SH-SY5Y (cell line): Measurements from ENCODE around the gene HADHA.

Experiments
- GATA2 ChIP-seq: IDR thresholded peaks from 2 replicates; pipeline ENCODE4 v1.6.1; 2011; ENCODE audit warnings: mild to moderate bottlenecking, low read depth, low read length
- GATA3 ChIP-seq: IDR thresholded peaks from 2 replicates; pipeline ENCODE4 v1.6.1; 2011; ENCODE audit warnings: low read depth, mild to moderate bottlenecking, low read length, moderate library complexity

DNA sequence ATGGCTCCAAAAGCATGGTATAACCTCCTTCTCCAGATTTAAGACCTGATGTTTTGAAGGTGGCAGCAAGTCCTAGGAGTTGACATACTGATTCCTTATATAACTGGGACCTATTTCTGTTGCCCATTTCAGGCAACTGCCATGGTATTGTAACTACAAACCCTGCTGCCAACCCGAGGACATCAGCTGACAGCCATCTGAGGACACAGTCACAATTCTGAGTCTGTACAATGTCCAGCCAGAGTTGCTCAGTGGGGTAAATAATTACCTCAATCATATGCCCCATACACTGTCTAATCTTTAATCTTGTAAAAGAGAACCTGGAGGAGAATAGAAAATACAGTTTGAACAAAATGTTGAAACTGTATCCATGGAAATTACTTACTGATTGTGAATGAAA lies 80.2 kb downstream of the HADHA start:
- no peak for TF ChIP-seq GATA3
- TF ChIP-seq GATA2 = no peak
